LNCAP (cell line): ENCODE results near the gene RAB3IP.

Experiments used
- TF ChIP-seq, protein P1 (sequence below): fragments of 450-650 bp; IDR thresholded peaks from 2 replicates; pipeline ENCODE4 v1.5.1; 2017; ENCODE audit warnings: mild to moderate bottlenecking

Gene RAB3IP

DNA sequence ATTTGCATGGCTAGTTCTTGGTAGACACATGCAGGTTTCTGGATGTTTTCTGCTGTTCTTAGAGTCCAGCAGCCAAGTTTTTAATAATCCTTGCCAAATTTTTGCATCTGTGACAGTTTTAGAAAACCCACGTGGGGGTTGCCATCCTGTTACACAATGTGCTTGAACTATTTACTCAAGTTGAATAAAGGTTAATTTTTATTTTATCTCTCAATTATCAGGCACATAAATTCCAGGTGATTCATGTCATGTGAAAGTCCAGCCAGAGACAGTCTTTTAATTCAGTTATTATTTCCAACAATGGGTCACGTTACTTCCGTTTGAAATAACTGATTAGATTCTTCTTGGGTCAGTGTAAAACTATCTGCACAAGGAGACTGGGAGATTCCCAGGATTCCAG, 102.1 kb downstream of the RAB3IP start:
- TF ChIP-seq, protein P1, sequence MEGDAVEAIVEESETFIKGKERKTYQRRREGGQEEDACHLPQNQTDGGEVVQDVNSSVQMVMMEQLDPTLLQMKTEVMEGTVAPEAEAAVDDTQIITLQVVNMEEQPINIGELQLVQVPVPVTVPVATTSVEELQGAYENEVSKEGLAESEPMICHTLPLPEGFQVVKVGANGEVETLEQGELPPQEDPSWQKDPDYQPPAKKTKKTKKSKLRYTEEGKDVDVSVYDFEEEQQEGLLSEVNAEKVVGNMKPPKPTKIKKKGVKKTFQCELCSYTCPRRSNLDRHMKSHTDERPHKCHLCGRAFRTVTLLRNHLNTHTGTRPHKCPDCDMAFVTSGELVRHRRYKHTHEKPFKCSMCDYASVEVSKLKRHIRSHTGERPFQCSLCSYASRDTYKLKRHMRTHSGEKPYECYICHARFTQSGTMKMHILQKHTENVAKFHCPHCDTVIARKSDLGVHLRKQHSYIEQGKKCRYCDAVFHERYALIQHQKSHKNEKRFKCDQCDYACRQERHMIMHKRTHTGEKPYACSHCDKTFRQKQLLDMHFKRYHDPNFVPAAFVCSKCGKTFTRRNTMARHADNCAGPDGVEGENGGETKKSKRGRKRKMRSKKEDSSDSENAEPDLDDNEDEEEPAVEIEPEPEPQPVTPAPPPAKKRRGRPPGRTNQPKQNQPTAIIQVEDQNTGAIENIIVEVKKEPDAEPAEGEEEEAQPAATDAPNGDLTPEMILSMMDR = no peak

DNA sequence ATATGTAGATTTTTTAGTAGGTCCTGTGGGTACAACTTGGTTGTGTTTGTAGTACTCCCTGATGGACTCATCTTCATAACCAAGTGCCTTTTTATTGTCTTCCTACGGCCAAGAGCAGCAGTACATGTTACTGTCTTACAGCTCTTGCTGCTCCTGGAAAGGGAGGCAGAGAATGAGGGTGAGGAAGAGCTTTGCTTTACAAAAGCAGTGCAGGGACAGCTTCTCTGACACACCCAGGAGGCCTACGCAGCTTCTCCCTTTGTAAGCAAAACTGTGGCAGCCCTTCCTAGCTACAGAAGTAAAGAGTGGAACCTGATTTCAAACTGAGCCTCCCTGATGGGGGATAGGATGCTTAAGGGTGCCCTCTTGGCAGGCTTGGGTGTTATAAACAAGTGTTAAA, 104.9 kb downstream of the RAB3IP start:
- TF ChIP-seq, protein P1 = no peak

DNA sequence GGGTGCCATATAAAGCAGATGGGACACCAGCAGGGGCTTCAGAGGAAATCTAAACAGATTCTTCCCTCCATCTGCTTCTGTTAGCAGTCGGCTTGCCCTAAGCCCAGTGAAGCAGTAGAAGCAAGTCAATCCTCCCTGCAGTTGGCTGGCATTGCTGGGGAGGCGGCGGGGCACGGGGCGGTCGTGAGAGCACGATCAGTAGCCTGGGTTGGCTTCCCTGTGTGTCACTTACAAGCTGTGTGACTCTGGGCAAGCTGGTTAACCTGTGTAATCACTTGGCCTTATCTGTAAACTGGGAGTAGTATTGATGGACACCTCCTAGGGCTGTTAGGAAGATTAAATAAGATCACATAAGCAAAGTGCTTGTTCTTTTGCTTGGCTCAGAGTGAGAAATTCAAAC, 105.8 kb downstream of the RAB3IP start:
- TF ChIP-seq, protein P1 = no peak

DNA sequence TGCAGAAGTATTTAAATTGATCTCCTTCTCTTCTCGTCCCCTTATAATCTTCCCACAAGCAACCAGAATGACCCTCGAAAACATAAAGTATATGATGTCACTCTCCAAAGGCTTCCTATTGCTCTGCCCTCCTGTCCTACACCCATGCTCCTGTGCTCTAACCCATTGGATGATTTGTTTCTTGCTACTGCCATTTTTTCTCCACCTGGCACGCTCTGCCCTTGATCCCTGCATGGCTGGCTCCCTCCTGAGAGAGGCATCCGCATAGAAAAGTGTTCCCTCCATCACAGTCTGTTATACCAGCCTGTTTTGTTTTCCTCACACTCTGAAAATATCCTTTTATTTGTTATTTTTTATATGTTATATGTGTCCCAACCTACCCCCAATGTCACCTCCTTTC, 106.2 kb downstream of the RAB3IP start:
- TF ChIP-seq, protein P1 = no peak

DNA sequence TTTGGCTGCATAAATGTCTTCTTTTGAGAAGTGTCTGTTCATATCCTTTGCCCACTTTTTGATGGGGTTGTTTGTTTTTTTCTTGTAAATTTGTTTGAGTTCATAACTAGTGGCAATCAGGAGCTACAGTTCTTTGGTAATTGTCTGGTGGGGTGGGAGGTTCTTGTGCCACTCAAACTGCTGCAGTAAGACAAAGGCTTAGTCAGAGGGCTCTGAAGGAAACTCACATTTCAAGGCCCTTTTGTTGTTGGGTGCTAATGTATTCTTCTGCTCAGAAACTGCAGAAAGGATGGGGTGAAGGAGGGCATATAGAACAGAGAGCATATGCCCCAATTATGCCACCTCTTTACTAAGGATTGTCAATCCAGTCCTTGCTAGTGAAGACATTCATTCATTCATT, 108.3 kb downstream of the RAB3IP start:
- TF ChIP-seq, protein P1 = no peak

DNA sequence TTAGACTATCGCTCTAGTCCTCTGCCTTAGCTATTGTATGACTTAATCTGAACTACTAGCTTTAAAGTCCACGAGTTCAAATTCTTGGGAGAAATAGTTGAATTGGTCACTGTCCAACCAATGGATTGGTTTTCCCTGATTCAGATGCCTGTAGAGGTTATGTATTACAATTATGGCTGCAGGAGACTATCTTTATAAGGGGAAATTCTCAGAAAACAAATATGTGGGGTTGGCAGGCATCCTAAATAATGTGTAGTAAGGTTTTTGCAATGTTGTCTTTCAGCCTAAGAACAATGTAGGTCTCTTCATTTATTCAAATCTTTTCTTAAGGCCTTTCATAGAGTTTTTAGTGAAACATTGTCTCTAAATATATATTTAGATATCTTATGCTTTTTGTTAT, 113.3 kb downstream of the RAB3IP start:
- TF ChIP-seq, protein P1 = no peak

DNA sequence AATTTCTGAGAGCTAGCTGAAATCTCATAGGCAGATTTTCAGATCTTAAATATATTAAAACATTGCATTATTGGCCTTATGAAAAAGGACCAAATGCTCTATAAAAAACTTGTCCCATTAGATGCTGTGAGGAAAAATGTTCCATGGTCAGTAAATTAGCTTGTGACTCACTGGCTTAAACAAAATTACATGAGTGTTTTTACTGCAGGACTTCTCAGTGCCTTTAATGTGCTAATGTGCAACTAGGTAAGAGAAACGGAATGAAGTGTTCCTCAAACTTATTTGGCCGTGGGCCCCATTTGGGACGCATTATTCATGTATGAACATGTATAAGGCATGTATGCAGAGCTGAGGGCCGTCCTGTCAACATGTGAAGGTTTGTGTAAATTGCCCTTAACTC, 128.0 kb downstream of the RAB3IP start:
- TF ChIP-seq, protein P1 = no peak

DNA sequence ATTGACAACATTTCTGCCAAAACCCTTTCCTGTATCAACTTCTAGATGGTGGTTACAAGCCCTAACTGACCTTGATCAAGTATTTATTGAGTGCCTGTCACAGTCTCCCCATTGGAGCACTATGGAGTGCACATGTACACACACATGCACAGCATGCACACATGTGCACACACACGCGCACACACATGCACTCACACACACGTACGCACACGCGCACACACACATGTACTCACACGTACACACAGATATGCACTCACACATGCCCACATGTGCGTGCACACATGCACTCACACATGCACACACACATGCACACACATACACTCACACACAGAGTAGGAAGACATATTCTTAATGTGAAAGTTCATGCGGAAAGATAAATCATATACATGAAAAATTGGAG, 130.0 kb downstream of the RAB3IP start:
- TF ChIP-seq, protein P1 = no peak
